Sciatic nerve (tissue), 2 donors: ENCODE measurements around the gene SLC25A21. TPM values are rescaled to one million over a fixed set of nuclear protein-coding genes. Genes with fewer than 3 reads are reported as not detected.
"Not testable (repeated sequence)": the region's sequence is repeated elsewhere in the genome, so short reads cannot be mapped to it uniquely, and the experiment has no call there.

ENCODE experiments used
- ATAC-seq: fragments of 200-7000 bp; cut with Tn5 transposase; one replicate; pipeline ENCODE4 v1.9.1; 2020; ENCODE audit warnings: mild to moderate bottlenecking, moderate library complexity
- DNase-seq: peaks from one replicate; pipeline ENCODE4 v3.0.0-alpha.2; 2020; ENCODE audit warnings: low spot score
- intact Hi-C: fragments of 100-400 bp; cut with DNase I; formaldehyde crosslinking; loops from one replicate; pipeline ENCODE4 v1.14.2; 2022
- total RNA-seq: library from RNA; stranded (reverse); fragmentation: NEBNext Ultra II Directional; extraction: Animal tissue kit (Norgen Biotek cat#: 25700); gene quantifications from one replicate; pipeline ENCODE4 v1.2.1, GENCODE V29; 2021
- donor health status: DM: no; HTN: no; CAD: no.
- donor health status: DM: no; HTN: no; CAD: no.

The SLC25A21 gene
- total RNA-seq, 1 donor from 2014 or later, result 1.4 TPM

GRCh38 chr14:37187840-37188577, 15.6 kb upstream of the SLC25A21 start:
- ATAC-seq, intact Hi-C loops, DNase-seq: not testable (repeated sequence)

GRCh38 chr14:37187294-37187693, 14.9 kb upstream of the SLC25A21 start:
- no peak for DNase-seq
- ATAC-seq, result no peak
- intact Hi-C loops, result no loop called here

GRCh38 chr14:37186865-37187264, 14.5 kb upstream of the SLC25A21 start:
- intact Hi-C loops, result no loop called here
- no peak for ATAC-seq
- no peak for DNase-seq

GRCh38 chr14:37185670-37186069, 13.3 kb upstream of the SLC25A21 start:
- DNase-seq, result no peak
- intact Hi-C loops, result no loop called here

GRCh38 chr14:37184520-37184919, 12.1 kb upstream of the SLC25A21 start:
- ATAC-seq, intact Hi-C loops, DNase-seq: not testable (repeated sequence)

More at GRCh38 chr14:37185670-37186069, 13.3 kb upstream of the SLC25A21 start:
- ATAC-seq, result no peak

- ATAC-seq (no peak), DNase-seq (no peak)
- intact Hi-C loops, result no loop called here
Observed at GRCh38 chr14:37181441-37181840, 9.0 kb upstream of the SLC25A21 start.

GRCh38 chr14:37180886-37181285, 8.5 kb upstream of the SLC25A21 start:
- DNase-seq, intact Hi-C loops, ATAC-seq: not testable (repeated sequence)

GRCh38 chr14:37179896-37180502, 7.6 kb upstream of the SLC25A21 start:
- ATAC-seq, result no peak
- intact Hi-C loops, result no loop called here
- DNase-seq, result no peak

GRCh38 chr14:37172936-37173614, 669 bp upstream of the SLC25A21 start:
- DNase-seq, result no peak
- intact Hi-C loops, result no loop called here
- no peak for ATAC-seq

- ATAC-seq (peak; percentile 33), DNase-seq (no peak)
- intact Hi-C loops, result no loop called here
Observed at GRCh38 chr14:37171678-37172023, 755 bp downstream of the SLC25A21 start.

GRCh38 chr14:37170993-37171392, 1.4 kb downstream of the SLC25A21 start:
- no peak for DNase-seq
- intact Hi-C loops, result no loop called here
- no peak for ATAC-seq

GRCh38 chr14:37170237-37170636, 2.2 kb downstream of the SLC25A21 start:
- ATAC-seq (no peak), DNase-seq (no peak)
- intact Hi-C loops, result no loop called here

GRCh38 chr14:37168721-37169120, 3.7 kb downstream of the SLC25A21 start:
- DNase-seq (no peak), ATAC-seq (no peak)
- intact Hi-C loops, result no loop called here

- intact Hi-C loops, result no loop called here
- ATAC-seq (no peak), DNase-seq (no peak)
Observed at GRCh38 chr14:37167151-37168047, 5.0 kb downstream of the SLC25A21 start.

GRCh38 chr14:37165794-37166193, 6.6 kb downstream of the SLC25A21 start:
- intact Hi-C loops, result no loop called here
- DNase-seq (no peak), ATAC-seq (no peak)

GRCh38 chr14:37162307-37162706, 10.1 kb downstream of the SLC25A21 start:
- ATAC-seq, intact Hi-C loops, DNase-seq: not testable (repeated sequence)

GRCh38 chr14:37157987-37158386, 14.4 kb downstream of the SLC25A21 start:
- ATAC-seq, result no peak
- DNase-seq, result no peak
- intact Hi-C loops, result no loop called here

- DNase-seq (no peak), ATAC-seq (no peak)
- intact Hi-C loops, result no loop called here
Observed at GRCh38 chr14:37153483-37153882, 18.9 kb downstream of the SLC25A21 start.

GRCh38 chr14:37153005-37153404, 19.4 kb downstream of the SLC25A21 start:
- DNase-seq, result no peak
- no peak for ATAC-seq
- intact Hi-C loops, result no loop called here
